HL-60 (cell line): ENCODE measurements around the gene PADI4.

ENCODE experiments used
- DNase-seq, 2 experiments: peaks; one replicate each; pipeline ENCODE4 v3.0.0-alpha.2; 2010 to 2020; ENCODE audit warnings: low read depth in 1 of 2, low spot score in 1 of 2
- H3K27ac ChIP-seq: fragments of 250-450 bp; sonication (Bioruptor Pico); replicated peaks from 2 replicates; pipeline ENCODE4 v1.5.1; 2020; ENCODE audit warnings: mild to moderate bottlenecking, moderate library complexity
- H3K27me3 ChIP-seq: fragments of 250-450 bp; sonication (Bioruptor Pico); 2 replicates; pipeline ENCODE4 v1.5.1; 2021; ENCODE audit warnings: mild to moderate bottlenecking, moderate library complexity; ENCODE audit not compliant: insufficient read depth, poor library complexity, severe bottlenecking
- H3K4me3 ChIP-seq: replicated peaks from 2 replicates; pipeline ENCODE4 v1.5.1; 2011; ENCODE audit warnings: mild to moderate bottlenecking, control low read depth, low read length; ENCODE audit not compliant: insufficient read depth
- CTCF ChIP-seq: IDR thresholded peaks from one replicate; pipeline ENCODE4 v1.5.1; 2011; ENCODE audit warnings: low read length, control low read depth, inconsistent platforms; ENCODE audit not compliant: insufficient read depth
- GABPA ChIP-seq: IDR thresholded peaks from 2 replicates; pipeline ENCODE4 v1.6.1; 2012; ENCODE audit warnings: low read depth
- POLR2AphosphoS5 ChIP-seq: IDR thresholded peaks from 2 replicates; pipeline ENCODE4 v1.6.1; 2012; ENCODE audit warnings: low read depth
- REST ChIP-seq: IDR thresholded peaks from 2 replicates; pipeline ENCODE4 v1.6.1; 2012; ENCODE audit warnings: low read depth; ENCODE audit not compliant: insufficient replicate concordance
- SPI1 ChIP-seq: IDR thresholded peaks from 2 replicates; pipeline ENCODE4 v1.6.1; 2012; ENCODE audit warnings: low read depth, mild to moderate bottlenecking, borderline replicate concordance

PADI4 gene

GRCh38 chr1:17270891-17271765, 36.9 kb upstream of the PADI4 start:
- Histone ChIP-seq H3K27ac (no peak overlapping the region), H3K4me3 (no peak overlapping the region), H3K27me3 (no peaks in the 10 kb centered on the region)
- TF ChIP-seq SPI1 (no peak), CTCF (no peak), POLR2AphosphoS5 (no peak), GABPA (no peak), REST (no peak)
- DNase-seq: no peak

GRCh38 chr1:17272066-17272465, 35.9 kb upstream of the PADI4 start:
- no peak for DNase-seq
- no peaks in the 10 kb centered on the region for H3K27me3 ChIP-seq
- no peak overlapping the region for H3K4me3 ChIP-seq
- no peak for TF ChIP-seq REST
- H3K27ac ChIP-seq: no peak overlapping the region

- H3K4me3 ChIP-seq: no peak overlapping the region
- no peak overlapping the region for H3K27ac ChIP-seq
- DNase-seq: no peak
- H3K27me3 ChIP-seq: no peaks in the 10 kb centered on the region
- no peak for TF ChIP-seq CTCF
- no peak for TF ChIP-seq GABPA
- no peak for TF ChIP-seq REST
- TF ChIP-seq POLR2AphosphoS5: no peak
- no peak for TF ChIP-seq SPI1
Observed at GRCh38 chr1:17272646-17273045, 35.4 kb upstream of the PADI4 start.
